ENCODE data around the gene GAK.

Gene GAK

GRCh38 chr4:905485-906338 is 26.4 kb downstream of the GAK start:
- DNase-seq = no peak

DNA sequence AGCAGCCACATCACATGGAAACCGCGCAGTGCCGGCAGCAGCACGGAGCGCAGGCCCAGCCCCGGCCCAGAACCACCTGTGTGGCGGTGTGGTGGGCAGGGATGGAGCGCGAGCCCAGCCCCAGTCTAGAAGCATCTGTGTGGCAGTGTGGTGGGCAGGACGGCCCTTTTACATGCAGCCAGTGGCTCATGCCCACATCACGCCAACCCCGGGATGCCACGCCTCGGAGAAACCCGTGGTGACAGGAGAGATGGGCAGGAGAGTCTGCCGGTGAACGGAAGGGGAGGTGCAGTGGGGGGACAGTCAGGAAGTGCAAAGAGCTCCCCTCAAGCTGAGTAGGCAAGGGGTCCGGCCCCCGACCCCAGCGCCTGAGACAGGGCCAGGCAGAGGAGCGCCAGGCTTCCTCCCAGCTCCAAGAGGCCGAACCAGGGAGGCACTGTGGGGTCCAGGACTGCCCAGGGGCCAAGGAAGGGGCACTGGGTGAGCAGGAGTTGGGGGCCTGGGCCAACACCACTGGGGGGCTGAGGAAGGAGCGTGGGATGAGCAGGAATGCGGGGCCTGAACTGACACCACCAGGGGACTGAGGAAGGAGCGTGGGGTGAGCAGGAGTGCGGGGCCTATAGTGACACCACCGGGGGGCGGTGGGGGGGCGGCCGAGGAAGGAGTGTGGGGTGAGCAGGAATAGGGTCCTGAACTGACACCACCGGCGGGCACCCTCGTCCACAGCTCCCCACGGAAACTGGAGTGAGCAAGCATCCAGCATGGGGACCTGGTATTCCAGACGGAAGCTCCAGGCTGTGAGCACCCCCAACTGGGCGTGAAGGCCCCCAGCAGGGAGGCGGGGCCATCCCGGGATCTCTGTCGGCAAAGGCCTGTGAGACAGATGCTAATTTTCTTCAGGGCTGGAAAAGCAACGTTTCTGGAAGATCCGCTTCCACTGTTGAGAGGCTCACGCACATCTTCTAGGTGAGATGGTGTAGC is 28.8 kb downstream of the GAK start:
- DNase-seq = no peak

- DNase-seq = no peak
Observed at GRCh38 chr4:901192-901910, 30.8 kb downstream of the GAK start.

- DNase-seq = no peak
Observed at GRCh38 chr4:900721-901120, 31.4 kb downstream of the GAK start.

- no peak for DNase-seq
Observed at GRCh38 chr4:900073-900472, 32.0 kb downstream of the GAK start.

DNA sequence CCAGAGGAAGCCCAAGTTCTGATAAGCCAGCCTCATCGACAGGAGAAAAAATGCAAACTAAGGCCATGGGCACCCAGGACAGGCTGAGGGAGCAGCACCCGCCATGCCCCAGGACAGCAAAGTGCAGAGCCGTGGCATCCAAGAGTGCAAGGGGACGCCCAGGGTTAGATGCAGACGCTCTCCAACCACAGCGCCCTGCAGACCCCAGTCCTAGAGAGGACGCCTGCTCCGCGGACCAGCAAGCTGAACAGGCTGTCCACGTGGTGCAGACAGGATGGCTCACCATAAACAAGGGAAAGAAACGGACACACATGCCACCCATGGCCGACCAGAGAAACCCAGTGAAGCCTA is 32.6 kb downstream of the GAK start:
- DNase-seq = no peak

GRCh38 chr4:898869-899555 is 33.1 kb downstream of the GAK start:
- no peak for DNase-seq

DNA sequence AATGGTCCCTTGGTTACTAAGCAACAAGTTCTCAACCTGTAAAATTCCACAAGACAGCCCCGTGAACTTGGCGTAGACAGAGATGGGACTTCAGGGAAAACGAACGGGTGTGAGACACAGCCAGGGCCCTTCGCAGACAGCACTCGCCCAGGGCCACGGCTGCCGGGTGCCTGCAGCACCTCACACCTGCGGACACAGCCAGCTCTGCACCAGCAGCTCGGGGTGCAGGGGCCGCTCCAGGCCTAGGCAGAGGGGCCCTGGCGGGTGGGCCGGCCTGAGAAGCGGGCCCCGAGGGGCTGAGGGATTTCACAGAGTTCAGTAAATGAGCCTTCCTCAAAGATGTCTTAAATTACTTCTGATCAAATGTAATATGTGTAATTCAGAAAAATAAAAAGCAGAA is 34.0 kb downstream of the GAK start:
- no peak for DNase-seq

GRCh38 chr4:896630-897029 is 35.5 kb downstream of the GAK start:
- no peak for DNase-seq

DNA sequence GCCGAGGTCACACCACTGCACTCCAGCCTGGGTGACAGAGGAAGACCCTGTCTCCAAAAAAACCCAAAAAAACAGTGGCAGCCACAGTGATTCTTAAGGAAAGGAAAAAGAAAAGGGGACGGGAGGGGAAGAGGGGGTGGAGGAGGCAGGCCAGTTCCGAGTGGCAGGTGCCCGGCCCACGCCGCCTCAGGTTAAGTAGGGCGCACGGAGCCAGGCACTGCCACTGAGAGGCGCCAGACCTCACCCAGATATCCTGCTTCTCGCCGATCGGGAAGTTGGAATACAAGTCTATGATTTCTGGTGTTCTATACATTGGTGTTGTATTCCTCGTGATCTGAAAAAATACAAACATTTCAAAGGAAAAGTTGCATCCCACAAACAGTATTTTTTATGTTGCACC is 35.9 kb downstream of the GAK start:
- no peak for DNase-seq

DNA sequence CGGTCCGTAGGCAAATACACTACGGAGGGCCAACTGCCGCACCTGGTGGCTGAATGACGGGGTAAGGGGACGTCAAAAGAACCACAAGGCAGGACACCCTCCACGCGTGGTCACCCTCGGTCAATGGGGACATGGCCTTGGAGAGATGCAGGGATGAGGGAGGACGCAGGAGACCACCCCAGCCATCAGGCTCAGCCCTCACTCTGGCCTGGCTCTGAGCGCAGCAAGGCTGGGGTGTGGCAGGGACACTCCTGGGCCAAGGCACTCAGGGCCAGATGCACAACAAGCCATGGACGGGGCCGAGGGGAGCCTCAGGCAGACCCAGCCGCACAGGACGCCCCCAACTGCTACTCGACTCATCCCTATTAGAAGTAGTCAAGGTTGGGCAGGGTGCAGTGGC is 36.5 kb downstream of the GAK start:
- DNase-seq = no peak

DNA sequence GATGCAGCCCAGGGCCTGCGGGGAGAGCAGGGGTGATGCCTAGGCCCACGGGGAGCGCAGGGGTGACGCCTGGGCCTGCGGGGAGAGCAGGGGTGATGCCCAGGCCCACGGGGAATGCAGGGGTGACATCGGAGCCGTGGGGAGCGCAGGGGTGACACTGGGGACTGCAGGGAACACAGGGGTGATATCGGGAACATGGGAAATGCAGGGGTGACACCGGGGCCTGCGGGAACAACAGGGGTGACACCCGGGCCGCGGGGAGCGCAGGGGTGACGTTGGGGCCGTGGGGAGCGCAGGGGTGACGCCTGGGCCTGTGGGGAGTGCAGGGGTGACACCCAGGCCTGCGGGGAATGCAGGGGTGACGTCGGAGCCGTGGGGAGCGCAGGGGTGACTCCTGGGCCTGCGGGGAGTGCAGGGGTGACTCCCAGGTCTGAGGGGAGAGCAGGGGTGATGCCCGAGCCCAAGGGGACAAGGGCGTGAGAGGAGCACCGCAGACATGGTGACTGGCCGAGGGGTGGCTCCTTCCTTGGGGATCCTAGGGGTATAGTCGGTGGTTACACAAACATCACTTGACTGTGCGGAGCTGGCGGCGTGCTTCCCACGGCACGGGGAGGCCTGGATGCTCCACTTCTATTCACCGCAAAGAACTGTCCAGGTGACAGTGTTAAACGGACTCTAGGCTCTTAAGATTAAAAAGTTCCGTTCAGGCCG is 38.0 kb downstream of the GAK start:
- no peak for DNase-seq

DNA sequence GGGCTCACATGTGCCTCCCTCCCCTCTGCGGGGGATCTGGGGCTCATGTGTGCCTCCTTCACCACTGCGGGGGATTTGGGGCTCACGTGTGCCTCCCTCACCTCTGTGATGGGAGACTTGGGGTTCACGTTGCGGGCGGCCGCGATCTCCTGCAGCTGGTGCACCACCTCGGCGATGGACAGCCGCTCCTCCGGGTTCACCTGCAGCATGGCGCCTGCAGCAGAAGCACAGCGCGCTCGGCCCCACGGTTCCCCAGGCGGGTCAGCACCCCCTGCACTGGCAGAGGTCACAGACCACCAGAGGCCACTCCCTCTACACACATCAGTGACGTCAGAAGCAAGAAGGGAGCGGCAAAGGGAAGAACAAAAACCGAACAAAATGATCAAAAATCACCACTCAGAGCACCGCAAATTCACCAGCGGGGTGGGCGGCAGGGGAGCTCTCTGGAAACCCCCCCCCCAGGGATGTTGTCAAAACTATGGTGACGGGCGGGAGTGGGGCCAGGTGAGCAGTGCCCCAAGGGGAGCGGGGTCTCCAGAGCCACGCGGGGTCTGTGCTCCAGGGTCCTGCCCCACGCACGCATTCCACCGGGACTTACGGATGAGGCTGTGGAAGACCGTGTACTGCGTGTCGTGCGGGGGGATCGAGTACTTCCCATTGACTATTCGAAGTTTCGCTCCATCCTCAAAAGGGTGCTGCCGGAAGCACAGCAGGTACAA is 38.7 kb downstream of the GAK start:
- DNase-seq = no peak

DNA sequence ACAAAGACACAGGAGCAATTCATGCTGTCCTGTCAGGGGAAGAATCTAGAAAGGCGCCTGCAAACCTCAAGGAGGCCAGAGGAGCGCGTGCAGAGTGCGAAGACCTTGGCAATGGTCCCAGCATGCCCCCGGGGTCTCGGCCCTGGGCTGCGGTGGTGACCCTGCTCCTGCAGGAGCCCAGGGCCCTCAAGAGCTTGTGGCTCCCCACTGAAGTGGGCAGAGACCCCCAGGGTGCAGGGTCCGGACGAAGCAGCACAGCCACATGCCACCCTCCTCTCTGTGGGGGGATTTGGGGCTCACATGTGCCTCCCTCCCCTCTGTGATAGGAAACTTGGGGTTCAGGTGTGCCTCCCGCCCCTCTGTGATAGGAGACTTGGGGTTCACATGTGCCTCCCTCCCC is 39.3 kb downstream of the GAK start:
- no peak for DNase-seq

- DNase-seq = no peak
Observed at GRCh38 chr4:891747-892146, 40.4 kb downstream of the GAK start.

- no peak for DNase-seq
Observed at GRCh38 chr4:890036-890695, 42.0 kb downstream of the GAK start.

DNA sequence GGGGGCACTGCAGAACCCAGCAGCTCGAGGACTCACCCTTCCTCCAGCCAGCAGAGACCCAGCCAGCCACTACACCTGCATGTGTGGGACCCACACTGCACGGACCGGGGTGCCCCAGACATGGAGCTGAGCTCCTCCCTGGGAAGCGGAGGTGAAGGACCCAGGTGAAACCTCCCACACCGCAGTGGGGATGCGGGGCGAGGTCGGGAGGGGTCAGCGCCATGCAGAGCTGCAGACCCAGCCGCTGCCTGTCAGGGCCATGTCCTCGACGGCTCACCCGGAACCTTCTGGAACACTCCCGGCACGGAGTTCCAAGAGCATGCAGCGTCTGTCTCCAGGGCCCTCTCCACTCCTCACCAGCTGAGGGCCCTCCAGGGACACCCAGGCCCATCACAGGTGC is 42.6 kb downstream of the GAK start:
- DNase-seq = no peak

DNA sequence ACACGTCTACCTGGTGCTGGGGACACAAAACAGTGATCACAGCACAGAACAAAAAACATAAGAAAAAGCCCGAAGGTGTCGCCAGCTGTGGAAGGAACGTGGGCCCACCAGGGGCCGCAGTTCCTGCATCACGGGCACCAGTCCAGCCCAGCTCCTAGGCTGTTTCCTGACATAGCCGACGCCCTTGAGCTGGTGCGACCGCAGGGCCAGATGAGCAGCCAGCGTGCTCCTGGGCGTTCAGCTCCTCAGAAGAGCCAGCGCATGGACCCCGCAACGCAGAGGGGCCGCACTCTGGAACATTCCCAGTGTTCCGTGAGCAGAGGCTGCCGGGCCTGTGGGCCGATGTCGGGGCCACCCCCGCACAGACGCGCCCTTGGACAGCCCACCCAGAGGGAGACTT is 44.1 kb downstream of the GAK start:
- no peak for DNase-seq

DNA sequence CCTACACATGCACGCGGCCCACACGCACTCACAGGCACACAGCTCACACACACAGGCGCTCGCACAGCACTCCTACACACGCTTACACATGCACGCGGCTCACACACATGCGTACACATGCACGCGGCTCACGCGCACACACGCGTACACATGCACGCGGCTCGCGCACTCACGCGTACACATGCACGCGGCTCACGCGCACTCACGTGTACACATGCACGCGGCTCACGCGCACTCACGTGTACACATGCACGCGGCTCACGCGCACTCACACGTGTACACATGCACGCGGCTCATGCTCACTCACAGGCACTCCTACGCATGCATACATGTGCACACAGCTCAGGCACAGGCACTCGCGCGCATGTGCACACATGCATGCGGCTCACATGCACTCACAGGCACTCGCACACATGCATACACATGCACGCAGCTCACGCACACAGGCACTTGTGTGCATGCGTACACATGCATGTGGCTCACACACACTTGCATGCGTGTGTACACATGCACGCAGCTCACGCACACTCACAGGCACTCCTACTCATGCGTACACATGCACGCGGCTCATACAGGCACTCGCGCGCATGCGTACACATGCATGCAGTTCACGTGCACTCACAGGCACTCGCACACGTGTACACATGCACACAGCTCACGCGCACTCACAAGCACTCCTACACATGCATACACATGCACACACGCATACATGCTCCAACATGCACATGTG is 44.9 kb downstream of the GAK start:
- no peak for DNase-seq

- no peak for DNase-seq
Observed at GRCh38 chr4:886244-886643, 45.9 kb downstream of the GAK start.
